Keratinocyte (primary cell): Measurements from ENCODE around the gene UQCR10. TPM values are rescaled to one million over a fixed set of nuclear protein-coding genes. Genes with fewer than 3 reads are reported as not detected.
A peak's percentile ranks its signal among the peaks of the same experiment; 100 is the strongest.

ENCODE experiments used
- DNase-seq: peaks from one replicate; pipeline ENCODE4 v3.0.0-alpha.2; 2011; ENCODE audit warnings: low read depth, missing footprints, low spot score
- FAIRE-seq: peaks from 2 replicates; lab custom pipeline; 2011; peaks lifted over from hg19 to GRCh38; lab: Jason Lieb, UNC
- H2AFZ ChIP-seq: 2 replicates; pipeline ENCODE4 v1.6.0; 2012; ENCODE audit warnings: low read length, control low read depth, inconsistent platforms; ENCODE audit not compliant: control insufficient read depth
- H3K27ac ChIP-seq: 2 replicates; pipeline ENCODE4 v1.5.1; 2011; ENCODE audit warnings: low read length; ENCODE audit not compliant: control insufficient read depth, insufficient read depth
- H3K27me3 ChIP-seq: 3 replicates; pipeline ENCODE4 v1.6.0; 2011; ENCODE audit warnings: low read length; ENCODE audit not compliant: control insufficient read depth, insufficient read depth; ENCODE audit errors: extremely low read depth
- H3K36me3 ChIP-seq, 2 experiments: 2 replicates in 1 of 2; 3 replicates in 1 of 2; pipeline ENCODE4 v1.5.1; 2011; ENCODE audit warnings: low read length in 2 of 2, mild to moderate bottlenecking in 1 of 2; ENCODE audit not compliant: control insufficient read depth in 2 of 2, insufficient read depth in 2 of 2; ENCODE audit errors: extremely low read depth in 1 of 2
- H3K4me1 ChIP-seq: 3 replicates; pipeline ENCODE4 v1.5.1; 2011; ENCODE audit warnings: low read length; ENCODE audit not compliant: control insufficient read depth, insufficient read depth; ENCODE audit errors: extremely low read depth
- H3K4me2 ChIP-seq: 3 replicates; pipeline ENCODE4 v1.6.0; 2011; ENCODE audit warnings: low read depth, low read length; ENCODE audit not compliant: control insufficient read depth, insufficient read depth; ENCODE audit errors: extremely low read depth
- H3K4me3 ChIP-seq, 3 experiments: fragments of 200-600 bp in 1 of 3; sonication (generic) in 1 of 3; 2 replicates in 2 of 3; 3 replicates in 1 of 3; pipeline ENCODE4 v1.5.1; 2011 to 2016; ENCODE audit warnings: low read length in 3 of 3, mild to moderate bottlenecking in 3 of 3, control low read depth in 2 of 3, inconsistent platforms in 1 of 3, low read depth in 1 of 3, mixed read lengths in 1 of 3, mixed run types in 1 of 3, moderate library complexity in 1 of 3; ENCODE audit not compliant: control insufficient read depth in 2 of 3, insufficient read depth in 2 of 3; ENCODE audit errors: extremely low read depth in 1 of 3
- H3K79me2 ChIP-seq: 2 replicates; pipeline ENCODE4 v1.6.0; 2012; ENCODE audit warnings: low read length; ENCODE audit not compliant: control insufficient read depth, insufficient read depth
- H3K9ac ChIP-seq: 3 replicates; pipeline ENCODE4 v1.6.0; 2011; ENCODE audit warnings: low read length; ENCODE audit not compliant: control insufficient read depth, insufficient read depth; ENCODE audit errors: extremely low read depth
- H3K9me1 ChIP-seq: 3 replicates; pipeline ENCODE4 v1.6.0; 2011; ENCODE audit warnings: low read length; ENCODE audit not compliant: control insufficient read depth, insufficient read depth; ENCODE audit errors: extremely low read depth
- H3K9me3 ChIP-seq: 2 replicates; pipeline ENCODE4 v1.5.1; 2012; ENCODE audit warnings: low read depth, low read length; ENCODE audit not compliant: control insufficient read depth
- H4K20me1 ChIP-seq: 3 replicates; pipeline ENCODE4 v1.6.0; 2011; ENCODE audit warnings: low read length; ENCODE audit not compliant: control insufficient read depth, insufficient read depth; ENCODE audit errors: extremely low read depth
- EZH2 ChIP-seq: IDR thresholded peaks from one replicate; pipeline ENCODE4 v1.6.1; 2012; ENCODE audit warnings: inconsistent platforms, mild to moderate bottlenecking, low read length, moderate library complexity
- dilution Hi-C: fragments of 300-500 bp; cut with MboI; formaldehyde crosslinking; loops from one replicate; pipeline ENCODE4 v1.7.0; 2020; ENCODE audit warnings: low sequenced_read_pairs; ENCODE audit not compliant: extremely low pct_ligation_motif_present
- polyA plus RNA-seq, 5 experiments: library from polyadenylated mRNA; depleted of rRNA in 3 of 5; stranded (reverse) in 3 of 5; stranded (forward) in 1 of 5; unstranded in 1 of 5; fragments of >200 nt; gene quantifications; 1 replicate in 1 of 5; 2 replicates in 3 of 5; 3 replicates in 1 of 5; pipeline versions ENCODE4 v1.2.1 to v1.2.3, GENCODE V29; 2011 to 2012; ENCODE audit warnings: missing spikeins in 2 of 5, low read depth in 1 of 5, low replicate concordance in 1 of 5
- TF ChIP-seq, protein P1 (sequence below), 3 experiments: IDR thresholded peaks in 1 of 3; conservative IDR thresholded peaks in 1 of 3; optimal IDR thresholded peaks in 1 of 3; 2 replicates in 2 of 3; 3 replicates in 1 of 3; pipeline versions ENCODE3 to v1.5.1; 2011; ENCODE audit warnings: low read length in 3 of 3, mild to moderate bottlenecking in 3 of 3, moderate library complexity in 2 of 3, control low read depth in 1 of 3, inconsistent platforms in 1 of 3; ENCODE audit not compliant: insufficient read depth in 2 of 3; ENCODE audit errors: extremely low read depth in 1 of 3

Gene UQCR10
- polyA plus RNA-seq, 1 donor (not counting 4 experiments of a cell fraction or from before 2014, with no cell fraction given) = 161 TPM

DNA sequence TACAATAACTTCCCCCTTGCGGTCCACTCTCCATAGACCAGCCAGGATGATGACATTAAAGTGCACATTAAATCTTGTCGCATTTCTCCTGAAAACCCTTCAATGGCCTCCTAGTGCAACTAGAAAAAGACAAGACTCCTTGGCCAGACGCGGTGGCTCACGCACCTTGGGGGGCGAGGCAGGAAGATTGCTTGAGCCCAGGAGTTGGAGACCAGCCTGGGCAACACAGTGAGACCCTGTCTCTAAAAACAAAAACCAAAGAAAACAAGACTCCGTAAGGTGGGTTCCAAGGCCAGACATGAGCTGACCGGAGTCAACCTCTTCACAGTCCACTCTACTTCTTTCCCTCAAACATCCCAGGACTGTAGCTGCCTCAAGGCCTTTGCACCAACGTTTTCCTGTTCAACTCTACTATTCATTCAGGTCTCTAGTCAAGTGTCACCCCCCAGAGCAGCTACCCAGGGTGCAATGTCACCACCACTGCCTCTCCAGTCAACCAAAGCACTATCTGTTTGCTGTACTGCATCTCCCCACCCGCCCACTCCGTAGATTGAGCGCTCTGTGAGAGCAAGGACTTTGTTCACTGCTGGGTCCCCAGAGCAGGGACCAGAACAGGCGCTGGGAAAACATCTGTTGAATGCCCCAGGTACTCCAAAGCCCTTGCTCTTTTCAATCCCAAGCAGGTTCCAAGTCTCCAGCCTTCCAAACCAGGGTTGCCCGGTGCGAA lies 1.1 kb upstream of the UQCR10 start:
- Histone ChIP-seq H3K27me3 (no peaks in the 10 kb centered on the region), H3K27ac (peak overlapping the region; percentile 87)

DNA sequence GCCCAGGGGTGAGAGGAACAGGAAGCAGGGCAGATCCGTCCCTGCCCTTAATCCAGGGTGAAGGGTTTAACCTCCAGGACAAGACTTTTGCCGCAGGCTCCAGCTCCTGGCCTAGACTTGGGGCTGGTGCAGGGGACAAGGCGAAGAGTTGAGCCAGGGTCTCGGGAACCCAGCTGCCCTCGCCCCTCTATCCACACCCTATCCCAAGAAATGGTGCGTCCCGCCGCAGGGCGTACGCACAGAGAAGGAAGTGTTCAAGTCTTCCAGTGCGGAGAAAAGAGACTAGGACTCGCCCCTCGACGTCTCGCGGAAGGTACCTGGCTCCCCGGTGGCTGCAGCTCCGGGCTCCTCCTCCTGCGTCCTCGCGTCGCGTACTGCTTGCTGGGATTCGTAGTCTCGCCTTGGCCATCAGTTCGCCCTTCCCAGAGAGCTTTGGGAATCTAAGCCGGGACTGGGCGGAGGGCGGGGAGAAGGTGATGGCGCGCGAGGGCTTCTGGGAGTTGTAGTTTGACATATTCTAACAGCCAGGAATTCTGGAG lies 468 bp upstream of the UQCR10 start, which contains the start of gene ZMAT5:
Gene ZMAT5 (minus strand): TSS at position 376 of the 539 bp plus-strand sequence. CDS start 18,463 bp downstream, outside the sequence.
- Histone ChIP-seq H3K27me3 (no peaks in the 10 kb centered on the region), H3K36me3 (peaks cover 8 to 13% of the 10 kb centered on the region in 2 experiments), H3K79me2 (peaks cover 34% of the 10 kb centered on the region), H2AFZ (peak within 1 kb of the TSS; percentile 99), H3K9me1 (no peaks in the 10 kb centered on the region), H3K9me3 (no peaks in the 10 kb centered on the region), H4K20me1 (no peaks in the 10 kb centered on the region), H3K4me2 (peak within 1 kb of the TSS; percentile 92), H3K4me1 (peaks cover 19% of the 10 kb centered on the region), H3K27ac (peak within 1 kb of the TSS; percentile 87), H3K9ac (peak within 1 kb of the TSS; percentile 94), H3K4me3 (peak within 1 kb of the TSS; percentile 77 to 98 (median 95))
- dilution Hi-C loops = no loop called here
- DNase-seq = peak; percentile 69
- no peak for TF ChIP-seq EZH2
- TF ChIP-seq, protein P1, sequence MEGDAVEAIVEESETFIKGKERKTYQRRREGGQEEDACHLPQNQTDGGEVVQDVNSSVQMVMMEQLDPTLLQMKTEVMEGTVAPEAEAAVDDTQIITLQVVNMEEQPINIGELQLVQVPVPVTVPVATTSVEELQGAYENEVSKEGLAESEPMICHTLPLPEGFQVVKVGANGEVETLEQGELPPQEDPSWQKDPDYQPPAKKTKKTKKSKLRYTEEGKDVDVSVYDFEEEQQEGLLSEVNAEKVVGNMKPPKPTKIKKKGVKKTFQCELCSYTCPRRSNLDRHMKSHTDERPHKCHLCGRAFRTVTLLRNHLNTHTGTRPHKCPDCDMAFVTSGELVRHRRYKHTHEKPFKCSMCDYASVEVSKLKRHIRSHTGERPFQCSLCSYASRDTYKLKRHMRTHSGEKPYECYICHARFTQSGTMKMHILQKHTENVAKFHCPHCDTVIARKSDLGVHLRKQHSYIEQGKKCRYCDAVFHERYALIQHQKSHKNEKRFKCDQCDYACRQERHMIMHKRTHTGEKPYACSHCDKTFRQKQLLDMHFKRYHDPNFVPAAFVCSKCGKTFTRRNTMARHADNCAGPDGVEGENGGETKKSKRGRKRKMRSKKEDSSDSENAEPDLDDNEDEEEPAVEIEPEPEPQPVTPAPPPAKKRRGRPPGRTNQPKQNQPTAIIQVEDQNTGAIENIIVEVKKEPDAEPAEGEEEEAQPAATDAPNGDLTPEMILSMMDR (optimal IDR thresholded peaks at IDR 0.05 in 1 of 3, IDR thresholded peaks at IDR 0.05 in 1 of 3, conservative IDR thresholded peaks at IDR 0.05 in 1 of 3; ENCODE audit: extremely low read depth in 1 of 3, insufficient read depth in 2 of 3, low read length in 3 of 3) = no peak
- FAIRE-seq = peak; percentile 87

More for the DNA sequence above, 1.1 kb upstream of the UQCR10 start:
- peak overlapping the region; percentile 85 for H2AFZ ChIP-seq
- no peak for TF ChIP-seq EZH2
- TF ChIP-seq, protein P1 (optimal IDR thresholded peaks at IDR 0.05 in 1 of 3, IDR thresholded peaks at IDR 0.05 in 1 of 3, conservative IDR thresholded peaks at IDR 0.05 in 1 of 3; ENCODE audit: extremely low read depth in 1 of 3, insufficient read depth in 2 of 3, low read length in 3 of 3) = no peak
- H3K36me3 ChIP-seq = peaks cover 8 to 13% of the 10 kb centered on the region in 2 experiments
- peaks cover 34% of the 10 kb centered on the region for H3K79me2 ChIP-seq
- H4K20me1 ChIP-seq = no peaks in the 10 kb centered on the region
- FAIRE-seq (no peak), DNase-seq (no peak)
- no peaks in the 10 kb centered on the region for H3K9me3 ChIP-seq
- peaks cover 19% of the 10 kb centered on the region for H3K4me1 ChIP-seq
- dilution Hi-C loops = no loop called here
- H3K4me3 ChIP-seq = peak overlapping the region; percentile 61 to 89 (median 86)
- H3K9ac ChIP-seq = peak overlapping the region; percentile 94
- H3K9me1 ChIP-seq = no peaks in the 10 kb centered on the region
- peak overlapping the region; percentile 92 for H3K4me2 ChIP-seq
